Body of pancreas (tissue), 4 donors: ENCODE results near the gene HTRA2.

Experiments used
- POLR2A ChIP-seq, 3 donors: fragments of 450-650 bp; IDR thresholded peaks; one replicate each; pipeline ENCODE4 v1.6.1; 2016; ENCODE audit warnings: antibody characterized with exemption in 3 of 3, mild to moderate bottlenecking in 2 of 3
- TF ChIP-seq, protein P1 (sequence below), 7 experiments: fragments of 450-650 bp in 4 of 7; fragments of 200-600 bp in 3 of 7; sonication (generic) in 3 of 7; IDR thresholded peaks; one replicate each; pipeline ENCODE4 v1.5.1; 2016 to 2019; ENCODE audit warnings: antibody characterized with exemption in 7 of 7

DNA sequence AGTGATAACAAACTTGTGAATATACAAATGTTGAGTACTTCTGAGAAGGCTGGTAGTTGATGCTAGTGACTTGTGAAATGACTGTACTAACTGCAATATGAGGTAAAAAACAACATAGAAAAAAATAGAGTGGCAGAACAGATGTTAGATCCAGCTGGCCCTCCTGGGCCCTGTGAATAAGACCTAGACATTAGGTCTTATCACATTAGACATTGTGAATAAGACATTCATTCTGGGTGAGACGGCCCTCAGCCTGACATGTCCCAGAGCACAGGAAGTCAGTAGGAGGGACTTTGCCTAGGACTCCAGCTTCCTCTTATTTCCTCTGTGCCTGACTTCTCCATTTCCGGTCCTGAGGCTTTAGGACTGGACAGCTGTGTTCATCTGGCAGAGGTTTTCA is 47.7 kb downstream of the HTRA2 start:
- TF ChIP-seq, protein P1, sequence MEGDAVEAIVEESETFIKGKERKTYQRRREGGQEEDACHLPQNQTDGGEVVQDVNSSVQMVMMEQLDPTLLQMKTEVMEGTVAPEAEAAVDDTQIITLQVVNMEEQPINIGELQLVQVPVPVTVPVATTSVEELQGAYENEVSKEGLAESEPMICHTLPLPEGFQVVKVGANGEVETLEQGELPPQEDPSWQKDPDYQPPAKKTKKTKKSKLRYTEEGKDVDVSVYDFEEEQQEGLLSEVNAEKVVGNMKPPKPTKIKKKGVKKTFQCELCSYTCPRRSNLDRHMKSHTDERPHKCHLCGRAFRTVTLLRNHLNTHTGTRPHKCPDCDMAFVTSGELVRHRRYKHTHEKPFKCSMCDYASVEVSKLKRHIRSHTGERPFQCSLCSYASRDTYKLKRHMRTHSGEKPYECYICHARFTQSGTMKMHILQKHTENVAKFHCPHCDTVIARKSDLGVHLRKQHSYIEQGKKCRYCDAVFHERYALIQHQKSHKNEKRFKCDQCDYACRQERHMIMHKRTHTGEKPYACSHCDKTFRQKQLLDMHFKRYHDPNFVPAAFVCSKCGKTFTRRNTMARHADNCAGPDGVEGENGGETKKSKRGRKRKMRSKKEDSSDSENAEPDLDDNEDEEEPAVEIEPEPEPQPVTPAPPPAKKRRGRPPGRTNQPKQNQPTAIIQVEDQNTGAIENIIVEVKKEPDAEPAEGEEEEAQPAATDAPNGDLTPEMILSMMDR (IDR thresholded peaks at IDR 0.05): no peak
- no peak for TF ChIP-seq POLR2A (IDR thresholded peaks at IDR 0.05)
